NB4 (cell line): Measurements from ENCODE around the gene CAMTA1.
A peak's percentile ranks its signal among the peaks of the same experiment; 100 is the strongest.
"Not testable (repeated sequence)": the region's sequence is repeated elsewhere in the genome, so short reads cannot be mapped to it uniquely, and the experiment has no call there.

Source experiments
- DNase-seq: peaks from one replicate; pipeline ENCODE4 v3.0.0; 2010; ENCODE audit warnings: low read depth
- H3K4me3 ChIP-seq: one replicate; pipeline ENCODE4 v1.5.1; 2011; ENCODE audit warnings: mild to moderate bottlenecking, low read depth, low read length, moderate library complexity
- MAX ChIP-seq: IDR thresholded peaks from 2 replicates; pipeline ENCODE4 v1.6.1; 2011; ENCODE audit warnings: low read depth, low read length
- MYC ChIP-seq: IDR thresholded peaks from 2 replicates; pipeline ENCODE4 v1.6.1; 2011; ENCODE audit warnings: low read depth, low read length
- POLR2A ChIP-seq: IDR thresholded peaks from 2 replicates; pipeline ENCODE4 v1.6.1; 2011; ENCODE audit warnings: mild to moderate bottlenecking; ENCODE audit not compliant: insufficient read length; ENCODE audit errors: extremely low read depth
- TF ChIP-seq, protein P1 (sequence below): IDR thresholded peaks from one replicate; pipeline ENCODE4 v1.5.1; 2012; ENCODE audit warnings: low read depth, low read length

Gene CAMTA1

DNA sequence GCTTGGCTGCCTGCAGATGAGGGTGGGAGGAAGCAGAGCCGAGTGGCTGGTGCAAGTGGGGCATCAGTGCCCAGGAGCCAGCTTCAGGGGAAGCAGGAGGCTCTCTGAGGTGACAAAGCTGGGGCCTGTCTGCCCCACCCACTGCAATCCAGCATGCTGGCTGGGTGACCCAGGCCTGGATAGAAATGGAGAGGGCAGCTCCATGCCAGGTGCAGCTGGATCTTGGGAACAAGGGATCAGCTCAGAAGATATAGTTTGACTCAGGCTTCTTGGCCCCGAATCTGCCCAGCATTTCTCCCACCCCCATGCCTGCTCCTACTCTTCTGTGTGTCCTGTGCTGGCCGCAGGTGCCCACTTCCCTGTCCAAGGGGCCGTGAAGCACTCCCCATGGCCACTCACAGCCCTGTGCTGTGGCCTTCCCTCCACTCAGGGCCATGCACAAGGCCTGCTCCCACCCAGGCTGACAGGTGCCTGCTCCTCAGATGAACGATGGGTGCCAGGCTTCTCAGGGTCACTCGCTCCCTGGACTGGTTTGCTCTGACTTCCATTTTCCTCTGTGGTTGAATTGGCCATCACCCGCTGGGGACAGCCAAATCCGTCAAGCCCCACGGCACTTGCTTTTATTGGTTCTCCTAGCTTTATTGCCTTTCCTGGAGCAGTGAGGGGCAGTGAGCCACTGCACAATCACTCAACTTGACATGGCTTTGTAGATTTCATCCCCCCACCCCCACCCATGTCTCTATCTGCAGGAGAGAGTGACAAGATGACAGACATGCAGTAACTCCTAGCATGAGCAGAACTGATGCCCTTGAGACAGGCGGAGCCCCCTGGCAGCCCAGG lies 811.1 kb downstream of the CAMTA1 start:
- TF ChIP-seq, protein P1, sequence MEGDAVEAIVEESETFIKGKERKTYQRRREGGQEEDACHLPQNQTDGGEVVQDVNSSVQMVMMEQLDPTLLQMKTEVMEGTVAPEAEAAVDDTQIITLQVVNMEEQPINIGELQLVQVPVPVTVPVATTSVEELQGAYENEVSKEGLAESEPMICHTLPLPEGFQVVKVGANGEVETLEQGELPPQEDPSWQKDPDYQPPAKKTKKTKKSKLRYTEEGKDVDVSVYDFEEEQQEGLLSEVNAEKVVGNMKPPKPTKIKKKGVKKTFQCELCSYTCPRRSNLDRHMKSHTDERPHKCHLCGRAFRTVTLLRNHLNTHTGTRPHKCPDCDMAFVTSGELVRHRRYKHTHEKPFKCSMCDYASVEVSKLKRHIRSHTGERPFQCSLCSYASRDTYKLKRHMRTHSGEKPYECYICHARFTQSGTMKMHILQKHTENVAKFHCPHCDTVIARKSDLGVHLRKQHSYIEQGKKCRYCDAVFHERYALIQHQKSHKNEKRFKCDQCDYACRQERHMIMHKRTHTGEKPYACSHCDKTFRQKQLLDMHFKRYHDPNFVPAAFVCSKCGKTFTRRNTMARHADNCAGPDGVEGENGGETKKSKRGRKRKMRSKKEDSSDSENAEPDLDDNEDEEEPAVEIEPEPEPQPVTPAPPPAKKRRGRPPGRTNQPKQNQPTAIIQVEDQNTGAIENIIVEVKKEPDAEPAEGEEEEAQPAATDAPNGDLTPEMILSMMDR, result no peak
- TF ChIP-seq POLR2A, result no peak
- TF ChIP-seq MAX, result no peak
- TF ChIP-seq MYC, result no peak
- DNase-seq, result no peak
- H3K4me3 ChIP-seq, result no peak overlapping the region

DNA sequence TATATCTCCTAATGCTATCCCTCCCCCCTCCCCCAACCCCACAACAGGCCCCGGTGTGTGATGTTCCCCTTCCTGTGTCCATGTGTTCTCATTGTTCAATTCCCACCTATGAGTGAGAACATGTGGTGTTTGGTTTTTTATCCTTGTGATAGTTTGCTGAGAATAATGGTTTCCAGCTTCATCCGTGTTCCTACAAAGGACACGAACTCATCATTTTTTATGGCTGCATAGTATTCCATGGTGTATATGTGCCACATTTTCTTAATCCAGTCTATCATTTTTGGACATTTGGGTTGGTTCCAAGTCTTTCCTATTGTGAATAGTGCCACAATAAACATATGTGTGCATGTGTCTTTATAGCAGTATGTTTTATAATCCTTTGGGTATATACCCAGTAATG lies 812.8 kb downstream of the CAMTA1 start:
- DNase-seq, H3K4me3 ChIP-seq: not testable (repeated sequence)

GRCh38 chr1:7604906-7605305 lies 819.7 kb downstream of the CAMTA1 start:
- not testable (repeated sequence) for DNase-seq, H3K4me3 ChIP-seq

- DNase-seq, result no peak
- no peak for TF ChIP-seq MYC
- no peak for TF ChIP-seq MAX
- TF ChIP-seq, protein P1, result no peak
- no peak for TF ChIP-seq POLR2A
- no peak overlapping the region for H3K4me3 ChIP-seq
Observed at GRCh38 chr1:7606096-7606495, 820.8 kb downstream of the CAMTA1 start.

- no peak for DNase-seq
- TF ChIP-seq, protein P1, result no peak
- TF ChIP-seq MAX (no peak), MYC (no peak), POLR2A (no peak)
- no peak overlapping the region for H3K4me3 ChIP-seq
Observed at GRCh38 chr1:7607097-7607496, 821.8 kb downstream of the CAMTA1 start.

DNA sequence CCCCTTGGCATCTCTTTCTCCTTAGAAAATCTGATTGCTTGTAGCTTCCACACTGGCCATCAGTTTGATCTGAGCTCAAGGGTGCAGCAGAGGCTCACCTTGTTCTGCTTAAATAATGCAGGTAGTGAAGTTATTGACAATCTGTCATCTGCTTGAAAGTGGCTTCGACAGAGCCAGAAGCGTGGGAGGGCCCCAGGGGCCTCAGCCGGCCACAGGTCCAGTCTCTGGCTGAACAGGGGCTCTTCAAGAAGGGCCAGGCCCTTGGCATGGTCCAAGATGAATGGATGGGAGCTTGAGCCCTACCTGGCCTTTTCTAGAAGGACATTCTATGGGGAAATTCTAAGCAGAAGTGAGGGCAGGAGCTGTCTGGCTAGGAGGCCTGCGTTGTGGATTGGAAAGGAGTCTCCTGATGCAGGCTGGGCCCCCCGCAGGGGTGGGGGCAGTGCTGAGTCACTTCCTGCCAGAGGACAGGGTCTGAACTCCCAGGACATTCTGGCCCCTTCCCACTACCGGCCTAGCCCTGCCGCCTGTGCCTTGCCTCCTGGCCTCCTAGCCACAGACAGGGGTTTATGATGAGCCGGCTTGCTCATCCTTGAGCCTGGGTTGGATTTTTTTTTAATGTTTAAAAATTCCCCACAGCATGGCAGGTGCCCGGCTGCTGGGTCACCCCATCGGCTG lies 823.5 kb downstream of the CAMTA1 start:
- peak; percentile 69 for DNase-seq
- TF ChIP-seq POLR2A (no peak), MAX (no peak), MYC (no peak)
- TF ChIP-seq, protein P1, result no peak

More for the DNA sequence above, 823.5 kb downstream of the CAMTA1 start:
- H3K4me3 ChIP-seq, result no peak overlapping the region
